CD4-positive, alpha-beta T cell treated with Interleukin-15 for 1 hour (primary cell): Measurements from ENCODE around the gene B3GALT5.

Experiments
- DNase-seq: peaks from one replicate; pipeline ENCODE4 v3.0.0-alpha.2; 2020

B3GALT5 gene

GRCh38 chr21:39707316-39707715 is 94.6 kb downstream of the B3GALT5 start:
- no peak for DNase-seq

- DNase-seq: no peak
Measured at GRCh38 chr21:39710866-39711265, 98.1 kb downstream of the B3GALT5 start.

GRCh38 chr21:39712273-39712672 is 99.5 kb downstream of the B3GALT5 start:
- no peak for DNase-seq

GRCh38 chr21:39712976-39713375 is 100.2 kb downstream of the B3GALT5 start:
- no peak for DNase-seq

GRCh38 chr21:39713905-39714304 is 101.2 kb downstream of the B3GALT5 start:
- DNase-seq: no peak

GRCh38 chr21:39714331-39714730 is 101.6 kb downstream of the B3GALT5 start:
- no peak for DNase-seq

GRCh38 chr21:39715804-39716397 is 103.2 kb downstream of the B3GALT5 start:
- no peak for DNase-seq

GRCh38 chr21:39720126-39720778 is 107.5 kb downstream of the B3GALT5 start:
- DNase-seq: no peak

DNA sequence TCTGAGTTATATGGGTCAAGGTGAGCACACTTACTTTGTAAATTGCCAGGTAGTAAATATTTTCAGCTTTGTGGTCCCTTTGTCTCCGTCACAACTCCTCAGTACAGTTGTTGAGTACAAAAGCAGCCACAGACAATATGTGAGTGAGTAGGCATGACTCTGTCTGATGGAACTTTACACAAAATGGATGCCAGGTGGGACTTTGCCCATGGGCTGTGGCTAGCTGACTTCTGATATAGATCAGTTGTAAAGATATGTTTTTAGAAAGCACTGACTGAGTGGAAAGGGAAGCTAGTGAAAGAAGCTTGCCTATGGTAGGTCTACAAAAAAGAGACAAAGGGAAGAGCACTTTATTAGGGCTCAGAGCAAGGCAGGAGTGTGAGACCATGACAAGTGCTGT is 109.1 kb downstream of the B3GALT5 start:
- DNase-seq: no peak
